Measurements from ENCODE around the gene PXDN.

PXDN gene

GRCh38 chr2:1751767-1752725 lies 7.7 kb upstream of the PXDN start:
- DNase-seq: no peak

- DNase-seq: peak in 2 of 4 experiments; percentile 7 to 30
Measured at GRCh38 chr2:1750933-1751766, 6.8 kb upstream of the PXDN start.

DNA sequence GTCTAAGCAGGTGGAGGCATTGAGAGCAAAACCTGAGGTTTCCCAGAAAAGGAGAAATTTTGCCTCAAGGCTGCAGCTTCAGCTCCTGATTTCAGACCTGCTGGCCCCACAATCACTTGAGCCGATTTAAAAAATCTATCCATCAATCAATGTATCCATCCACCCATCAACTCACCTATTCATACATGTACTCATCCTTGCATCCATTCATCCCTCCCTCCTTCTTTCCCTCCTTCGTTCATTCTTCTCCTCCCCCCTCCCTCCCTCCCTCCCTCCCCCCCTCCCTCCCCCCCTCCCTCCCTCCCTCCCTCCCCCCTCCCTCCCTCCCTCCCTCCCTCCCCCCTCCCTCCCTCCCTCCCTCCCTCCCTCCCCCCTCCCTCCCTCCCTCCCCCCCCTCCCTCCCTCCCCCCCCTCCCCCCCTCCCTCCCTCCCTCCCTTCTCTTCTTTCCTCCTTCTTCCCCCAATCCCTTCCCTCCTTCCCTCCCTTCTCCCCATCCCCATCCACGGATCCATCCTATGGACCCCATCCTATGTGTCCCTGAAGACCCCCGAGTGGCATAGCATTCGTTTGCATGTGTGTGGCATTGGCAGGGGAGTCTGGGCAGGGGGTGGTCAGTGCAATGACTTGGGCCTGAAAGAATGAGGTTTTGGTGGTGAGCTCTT lies 6.1 kb upstream of the PXDN start:
- DNase-seq: no peak

DNA sequence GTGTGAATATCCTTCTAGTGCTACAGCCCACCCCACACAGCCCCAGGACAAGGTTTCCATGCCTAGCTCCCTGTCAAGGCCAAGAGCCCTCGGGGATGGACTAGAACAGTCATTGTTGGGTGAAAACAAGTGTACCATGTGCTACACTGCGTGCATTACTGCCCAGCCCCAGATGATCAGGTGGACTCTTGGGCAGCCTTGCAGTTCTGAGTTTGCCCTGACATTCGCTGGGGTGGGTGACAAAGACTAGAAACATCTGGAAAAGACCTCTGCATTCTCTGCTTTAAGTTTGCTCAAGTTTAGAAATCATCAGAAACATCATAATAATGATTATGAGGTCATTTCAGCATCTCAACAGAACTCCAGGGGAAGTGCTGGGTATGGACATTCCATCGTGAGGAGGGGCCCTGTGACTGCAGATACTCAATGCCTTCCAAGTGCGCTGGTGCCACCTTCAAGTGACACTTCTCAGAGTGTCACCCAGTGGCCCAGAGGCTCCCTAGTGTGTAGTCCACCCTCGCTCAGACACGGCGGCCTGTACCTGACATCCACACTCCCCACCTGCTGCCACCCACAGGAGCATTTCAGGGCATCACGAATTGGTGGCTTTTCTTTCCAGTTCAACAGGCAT lies 5.3 kb upstream of the PXDN start:
- DNase-seq: no peak

DNA sequence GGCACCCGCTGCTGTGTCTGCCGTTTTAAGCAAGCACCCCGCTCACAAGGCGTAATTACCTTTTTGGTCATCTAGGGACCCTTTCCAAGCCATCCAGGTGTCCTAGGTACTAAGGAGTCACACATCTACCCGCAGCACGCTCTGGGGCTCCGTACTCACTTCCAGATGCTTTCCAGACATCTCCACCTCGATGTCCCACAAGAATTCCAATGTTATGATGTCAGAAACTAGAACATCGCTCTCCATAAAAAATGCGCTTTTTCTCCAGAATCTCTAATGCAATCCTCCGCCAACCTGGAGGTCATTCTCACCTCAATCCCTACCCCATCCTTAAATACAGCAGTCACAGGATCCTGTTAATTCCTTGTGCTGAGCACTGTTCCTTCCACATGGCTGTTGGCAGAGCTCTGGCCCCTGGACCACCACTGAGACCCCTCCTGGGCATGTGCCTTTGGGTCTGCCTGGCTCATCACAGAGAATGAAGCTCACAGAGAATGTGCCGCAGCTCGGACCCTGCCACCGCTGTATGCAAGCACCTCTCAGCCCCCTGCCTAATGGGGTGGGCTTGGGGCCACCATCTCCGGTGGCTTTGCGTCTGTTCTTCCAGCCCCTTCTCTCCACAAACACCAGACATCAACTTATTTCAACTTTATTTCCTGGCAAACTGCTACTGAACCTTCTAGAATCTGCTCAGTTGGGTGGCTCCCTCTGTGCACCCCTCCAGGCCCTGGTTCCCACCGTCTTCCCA lies 4.6 kb upstream of the PXDN start:
- no peak for DNase-seq

- no peak for DNase-seq
Measured at GRCh38 chr2:1748176-1748740, 3.9 kb upstream of the PXDN start.

- DNase-seq: no peak
Measured at GRCh38 chr2:1747065-1747941, 3.0 kb upstream of the PXDN start.

DNA sequence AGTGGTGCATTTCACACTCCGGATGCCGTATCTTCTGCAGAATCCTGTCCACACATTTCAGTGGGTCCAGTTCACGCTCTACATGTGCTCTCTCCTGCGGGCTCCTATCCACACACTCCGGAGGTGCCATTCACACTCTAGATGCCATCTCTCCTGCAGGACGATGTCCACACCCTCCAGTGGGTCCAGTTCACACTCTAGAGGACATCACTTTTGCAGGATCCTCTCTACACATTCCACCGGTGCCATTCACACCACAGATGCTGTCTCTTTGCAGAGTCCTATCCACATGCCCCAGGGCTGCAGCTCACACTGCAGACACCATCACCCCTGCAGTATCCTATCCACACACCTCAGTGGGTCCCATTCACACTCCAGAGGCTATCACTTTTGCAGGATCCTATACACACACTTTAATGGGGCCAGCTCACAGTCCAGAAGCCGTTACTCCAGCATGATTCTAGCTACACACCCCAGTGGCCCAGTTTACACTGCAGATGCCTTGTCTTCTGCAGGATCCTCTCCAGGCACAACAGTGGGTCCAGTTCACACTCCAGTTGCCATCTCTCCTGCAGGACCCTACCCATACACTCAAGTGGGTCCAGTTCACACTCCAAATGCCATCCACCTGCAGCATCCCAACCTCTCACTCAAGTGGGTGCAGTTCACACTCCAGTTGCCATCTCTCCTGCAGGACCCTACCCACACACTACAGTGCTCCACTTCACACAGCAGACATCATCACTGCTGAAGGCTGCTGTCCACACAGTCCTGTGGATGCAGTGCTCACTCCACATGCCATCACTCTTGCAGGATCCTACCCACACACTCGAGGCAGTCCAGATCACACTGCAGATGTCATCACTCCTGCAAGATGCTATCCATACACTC lies 2.1 kb upstream of the PXDN start:
- no peak for DNase-seq

DNA sequence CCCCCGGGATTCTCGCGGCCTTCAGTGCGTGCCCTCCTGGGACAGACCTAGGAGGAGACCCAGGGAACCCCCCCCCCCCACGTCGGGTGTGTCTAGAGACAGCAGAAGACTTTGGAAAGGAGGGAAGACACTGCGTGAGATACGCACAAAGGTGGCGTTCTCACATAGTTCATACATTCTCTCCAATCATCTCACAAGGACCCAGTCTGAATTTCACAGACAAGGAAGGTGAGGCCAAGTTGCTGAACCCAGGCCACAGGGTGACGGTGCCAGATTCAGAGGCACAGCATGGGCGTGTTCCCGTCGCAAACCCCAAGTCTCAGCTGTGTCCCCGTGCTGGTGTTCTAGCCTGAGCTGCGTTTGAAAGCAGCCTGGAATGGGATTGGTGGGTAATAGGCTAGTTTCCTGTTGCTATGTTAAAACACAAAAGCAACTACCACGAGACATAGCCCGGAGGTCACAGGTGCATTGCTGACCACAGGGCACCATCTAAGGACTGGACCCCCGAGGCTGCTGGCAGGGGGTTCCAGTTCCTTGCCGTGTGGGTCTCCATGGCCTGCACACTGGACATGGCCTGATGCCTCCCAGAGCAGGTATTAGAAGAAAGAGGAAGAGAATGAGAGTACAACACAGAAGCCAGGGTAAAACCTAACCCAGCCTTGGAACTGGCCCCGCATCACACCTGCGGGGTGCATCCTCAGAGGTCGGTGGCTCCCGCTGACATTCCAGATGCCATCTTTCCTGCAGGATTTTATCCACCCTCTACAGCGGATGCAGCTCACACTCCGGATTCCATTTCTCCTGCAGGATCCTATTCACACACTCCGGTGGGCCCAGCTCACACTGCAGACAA lies 1.1 kb upstream of the PXDN start:
- DNase-seq: no peak

GRCh38 chr2:1744151-1744445 lies 217 bp downstream of the PXDN start:
- no peak for DNase-seq

GRCh38 chr2:1743396-1744150 lies 742 bp downstream of the PXDN start:
- DNase-seq: no peak

GRCh38 chr2:1742681-1743395 lies 1.5 kb downstream of the PXDN start:
- no peak for DNase-seq

DNA sequence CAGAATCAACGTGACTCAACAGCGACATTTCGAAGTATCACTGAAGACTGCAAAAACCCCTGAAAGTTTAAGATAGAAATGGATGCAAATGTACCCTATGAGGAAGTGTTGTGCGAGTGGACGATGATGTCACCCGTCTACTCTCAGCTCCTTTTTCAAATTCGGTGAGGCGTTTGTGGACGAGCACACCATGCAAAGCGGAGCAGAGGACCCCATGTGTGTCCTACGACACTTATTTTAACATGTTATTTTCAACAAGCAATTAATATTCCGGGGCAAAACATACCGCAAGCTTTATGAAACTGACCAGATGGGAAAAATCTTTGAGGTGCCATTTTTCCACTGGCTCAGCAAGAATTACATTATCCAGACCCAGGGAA lies 2.0 kb downstream of the PXDN start:
- no peak for DNase-seq

- DNase-seq: no peak
Measured at GRCh38 chr2:1741851-1742250, 2.5 kb downstream of the PXDN start.

- DNase-seq: no peak
Measured at GRCh38 chr2:1740716-1741589, 3.4 kb downstream of the PXDN start.

- DNase-seq: no peak
Measured at GRCh38 chr2:1739961-1740715, 4.2 kb downstream of the PXDN start.
